ENCODE measurements around the gene CCDC188. TPM values are rescaled to one million over a fixed set of nuclear protein-coding genes. Genes with fewer than 3 reads are reported as not detected.

Gene CCDC188
- total and polyA plus RNA-seq, 2 of the 13 experiments (the other 11 are each of a cell fraction or from before 2014, with no cell fraction given) = not detected

GRCh38 chr22:20130731-20131596, 19.9 kb downstream of the CCDC188 start (continued):
- no peak for TF ChIP-seq ELK4 (CRISPR knock-in tag; IDR thresholded peaks at IDR 0.05; ENCODE audit: borderline replicate concordance)
- TF ChIP-seq ZBTB2 (CRISPR knock-in tag; IDR thresholded peaks at IDR 0.05; ENCODE audit: low read depth) = no peak
- no peak for TF ChIP-seq IRX3 (CRISPR knock-in tag; IDR thresholded peaks at IDR 0.05; ENCODE audit: borderline replicate concordance, low read depth)
- no peak for TF ChIP-seq YY1 (IDR thresholded peaks at IDR 0.05; ENCODE audit: insufficient read depth, insufficient replicate concordance, low read depth, low read length)
- TF ChIP-seq PLSCR1 (CRISPR knock-in tag; IDR thresholded peaks at IDR 0.05; ENCODE audit: borderline replicate concordance) = no peak
- TF ChIP-seq KLF16 (CRISPR knock-in tag; IDR thresholded peaks at IDR 0.05) = 0 out of 4 replicates have a peak, but pooled peaks of 1 of the 2 experiments have one; percentile 36
- TF ChIP-seq NFE2L1 (CRISPR knock-in tag; IDR thresholded peaks at IDR 0.05; ENCODE audit: borderline replicate concordance) = no peak
- TF ChIP-seq NFYC (CRISPR knock-in tag; IDR thresholded peaks at IDR 0.05) = peak; percentile 68
- no peak for TF ChIP-seq ZNF562 (CRISPR knock-in tag; IDR thresholded peaks at IDR 0.05; ENCODE audit: borderline replicate concordance)
- TF ChIP-seq MLXIP (CRISPR knock-in tag; IDR thresholded peaks at IDR 0.05; ENCODE audit: borderline replicate concordance) = no peak
